D721Med (cell line): ENCODE measurements around the gene TBC1D17.

Source experiments
- DNase-seq: peaks from one replicate; pipeline ENCODE4 v3.0.0; 2011; ENCODE audit warnings: low spot score; ENCODE audit not compliant: insufficient read length
- FAIRE-seq: peaks from 2 replicates; lab custom pipeline; 2011; peaks lifted over from hg19 to GRCh38; lab: Jason Lieb, UNC
- CTCF ChIP-seq: IDR thresholded peaks from 2 replicates; pipeline ENCODE4 v1.5.1; 2012; ENCODE audit warnings: mild to moderate bottlenecking, control low read depth; ENCODE audit not compliant: insufficient read depth; ENCODE audit errors: missing control alignments

TBC1D17 gene

GRCh38 chr19:49873834-49874233, 3.7 kb upstream of the TBC1D17 start:
- DNase-seq (no peak), FAIRE-seq (no peak)
- no peak for TF ChIP-seq CTCF

- no peak for DNase-seq
- no peak for TF ChIP-seq CTCF
- no peak for FAIRE-seq
These were observed 2.9 kb upstream of the TBC1D17 start for GRCh38 chr19:49874503-49875157.

GRCh38 chr19:49875177-49875576, 2.3 kb upstream of the TBC1D17 start:
- no peak for TF ChIP-seq CTCF
- FAIRE-seq: no peak
- DNase-seq: no peak

GRCh38 chr19:49875857-49876421, 1.6 kb upstream of the TBC1D17 start:
- FAIRE-seq (no peak), DNase-seq (no peak)
- no peak for TF ChIP-seq CTCF

GRCh38 chr19:49876422-49877019, 981 bp upstream of the TBC1D17 start:
- no peak for FAIRE-seq
- TF ChIP-seq CTCF: no peak
- no peak for DNase-seq

GRCh38 chr19:49877879-49878743, 609 bp downstream of the TBC1D17 start:
- FAIRE-seq (no peak), DNase-seq (peak; percentile 98)
- TF ChIP-seq CTCF: no peak

GRCh38 chr19:49878744-49879070, 1.2 kb downstream of the TBC1D17 start:
- no peak for FAIRE-seq
- TF ChIP-seq CTCF: no peak
- DNase-seq: no peak
